Fibroblast of lung (primary cell): ENCODE measurements around the gene CCDC70. TPM values are rescaled to one million over a fixed set of nuclear protein-coding genes. Genes with fewer than 3 reads are reported as not detected.

Experiments
- DNase-seq, 2 donors: peaks; one replicate each; pipeline versions ENCODE4 v3.0.0 to v3.0.0-alpha.2; 2010; ENCODE audit warnings: low read depth in 2 of 2
- H2AFZ ChIP-seq: 2 replicates; pipeline ENCODE4 v1.5.1; 2012; ENCODE audit warnings: low read length, control low read depth, inconsistent platforms
- H3K27ac ChIP-seq: 2 replicates; pipeline ENCODE4 v1.5.1; 2011; ENCODE audit warnings: low read length, control low read depth; ENCODE audit not compliant: insufficient read depth
- H3K27me3 ChIP-seq: 2 replicates; pipeline ENCODE4 v1.5.1; 2011; ENCODE audit warnings: mild to moderate bottlenecking, low read length; ENCODE audit not compliant: control insufficient read depth, insufficient read depth
- H3K36me3 ChIP-seq: 2 replicates; pipeline ENCODE4 v1.5.1; 2011; ENCODE audit warnings: low read length; ENCODE audit not compliant: control insufficient read depth, insufficient read depth
- H3K4me1 ChIP-seq: 2 replicates; pipeline ENCODE4 v1.5.1; 2011; ENCODE audit warnings: low read length; ENCODE audit not compliant: control insufficient read depth, insufficient read depth; ENCODE audit errors: extremely low read depth
- H3K4me2 ChIP-seq: 2 replicates; pipeline ENCODE4 v1.5.1; 2011; ENCODE audit warnings: low read length, control low read depth; ENCODE audit not compliant: insufficient read depth; ENCODE audit errors: extremely low read depth
- H3K4me3 ChIP-seq, 4 experiments: fragments of 200-600 bp in 1 of 4; sonication (generic) in 1 of 4; replicated peaks in 1 of 4; 2 replicates each; pipeline ENCODE4 v1.5.1; 2011 to 2016; ENCODE audit warnings: low read length in 4 of 4, low read depth in 3 of 4, mild to moderate bottlenecking in 3 of 4, control low read depth in 2 of 4, inconsistent platforms in 1 of 4, mixed read lengths in 1 of 4; ENCODE audit not compliant: insufficient read depth in 1 of 4; ENCODE audit errors: control extremely low read depth in 1 of 4
- H3K79me2 ChIP-seq: 2 replicates; pipeline ENCODE4 v1.5.1; 2012; ENCODE audit warnings: mild to moderate bottlenecking, low read length, inconsistent platforms; ENCODE audit not compliant: control insufficient read depth, insufficient read depth
- H3K9ac ChIP-seq: 2 replicates; pipeline ENCODE4 v1.5.1; 2011; ENCODE audit warnings: mild to moderate bottlenecking, low read length, control low read depth; ENCODE audit not compliant: insufficient read depth
- H3K9me3 ChIP-seq: 2 replicates; pipeline ENCODE4 v1.5.1; 2012; ENCODE audit warnings: low read depth, low read length; ENCODE audit not compliant: control insufficient read depth, insufficient read depth
- H4K20me1 ChIP-seq: 2 replicates; pipeline ENCODE4 v1.5.1; 2011; ENCODE audit warnings: low read length; ENCODE audit not compliant: control insufficient read depth, insufficient read depth; ENCODE audit errors: extremely low read depth
- EZH2 ChIP-seq: IDR thresholded peaks from 2 replicates; pipeline ENCODE4 v1.5.1; 2012; ENCODE audit warnings: low read length, control low read depth, mild to moderate bottlenecking; ENCODE audit errors: missing control alignments
- polyA plus RNA-seq, 2 donors: library from polyadenylated mRNA; depleted of rRNA in 1 of 2; stranded (reverse) in 1 of 2; unstranded in 1 of 2; fragments of >200 nt; gene quantifications; 2 replicates each; pipeline ENCODE4 v1.2.1, GENCODE V29; 2011 to 2012; ENCODE audit warnings: missing spikeins in 1 of 2
- total RNA-seq: library from RNA; depleted of rRNA; stranded (reverse); fragments of >200 nt; gene quantifications from 2 replicates; pipeline ENCODE4 v1.2.1, GENCODE V29; 2014
- TF ChIP-seq, protein P1 (sequence below), 2 donors: IDR thresholded peaks in 1 of 2; conservative IDR thresholded peaks in 1 of 2; 1 replicate in 1 of 2; 2 replicates in 1 of 2; pipeline ENCODE4 v1.5.1; 2011 to 2012; ENCODE audit warnings: low read length in 2 of 2, control low read depth in 1 of 2, inconsistent platforms in 1 of 2, low read depth in 1 of 2, mild to moderate bottlenecking in 1 of 2

CCDC70 gene
- total and polyA plus RNA-seq, 2 donors (not counting 1 experiment from before 2014, with no cell fraction given) = not detected

DNA sequence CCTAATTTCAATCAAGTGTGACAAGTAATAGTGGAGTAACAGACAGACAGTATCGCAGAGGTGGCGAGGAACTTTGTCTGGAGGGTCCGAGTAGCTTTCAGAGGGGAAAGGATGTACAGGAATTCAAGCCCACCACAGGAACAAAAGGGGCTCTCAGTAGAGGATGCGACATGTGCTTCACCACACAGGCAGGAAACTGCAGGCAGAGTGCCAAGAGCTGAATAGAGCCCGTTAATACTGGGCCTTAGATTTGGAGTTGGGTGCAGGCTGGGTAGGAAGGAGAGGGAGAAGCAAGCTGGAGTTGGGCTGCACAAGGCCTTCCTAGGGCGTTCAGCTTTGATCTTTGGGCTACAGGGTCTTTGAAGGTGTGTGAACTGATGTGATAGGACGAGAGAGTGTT, 1.2 kb downstream of the CCDC70 start:
- H2AFZ ChIP-seq = no peak overlapping the region
- H3K4me2 ChIP-seq = no peak overlapping the region
- no peaks in the 10 kb centered on the region for H3K9me3 ChIP-seq
- H3K79me2 ChIP-seq = no peaks in the 10 kb centered on the region
- H4K20me1 ChIP-seq = no peaks in the 10 kb centered on the region
- H3K27me3 ChIP-seq = no peaks in the 10 kb centered on the region
- TF ChIP-seq, protein P1, sequence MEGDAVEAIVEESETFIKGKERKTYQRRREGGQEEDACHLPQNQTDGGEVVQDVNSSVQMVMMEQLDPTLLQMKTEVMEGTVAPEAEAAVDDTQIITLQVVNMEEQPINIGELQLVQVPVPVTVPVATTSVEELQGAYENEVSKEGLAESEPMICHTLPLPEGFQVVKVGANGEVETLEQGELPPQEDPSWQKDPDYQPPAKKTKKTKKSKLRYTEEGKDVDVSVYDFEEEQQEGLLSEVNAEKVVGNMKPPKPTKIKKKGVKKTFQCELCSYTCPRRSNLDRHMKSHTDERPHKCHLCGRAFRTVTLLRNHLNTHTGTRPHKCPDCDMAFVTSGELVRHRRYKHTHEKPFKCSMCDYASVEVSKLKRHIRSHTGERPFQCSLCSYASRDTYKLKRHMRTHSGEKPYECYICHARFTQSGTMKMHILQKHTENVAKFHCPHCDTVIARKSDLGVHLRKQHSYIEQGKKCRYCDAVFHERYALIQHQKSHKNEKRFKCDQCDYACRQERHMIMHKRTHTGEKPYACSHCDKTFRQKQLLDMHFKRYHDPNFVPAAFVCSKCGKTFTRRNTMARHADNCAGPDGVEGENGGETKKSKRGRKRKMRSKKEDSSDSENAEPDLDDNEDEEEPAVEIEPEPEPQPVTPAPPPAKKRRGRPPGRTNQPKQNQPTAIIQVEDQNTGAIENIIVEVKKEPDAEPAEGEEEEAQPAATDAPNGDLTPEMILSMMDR (conservative IDR thresholded peaks at IDR 0.05 in 1 of 2, IDR thresholded peaks at IDR 0.05 in 1 of 2; ENCODE audit: low read depth in 1 of 2, low read length in 2 of 2) = no peak
- TF ChIP-seq EZH2 = no peak
- H3K36me3 ChIP-seq = no peaks in the 10 kb centered on the region
- H3K4me1 ChIP-seq = no peaks in the 10 kb centered on the region
- no peak overlapping the region for H3K27ac ChIP-seq
- no peak overlapping the region for H3K4me3 ChIP-seq
- DNase-seq = no peak
- no peak overlapping the region for H3K9ac ChIP-seq

DNA sequence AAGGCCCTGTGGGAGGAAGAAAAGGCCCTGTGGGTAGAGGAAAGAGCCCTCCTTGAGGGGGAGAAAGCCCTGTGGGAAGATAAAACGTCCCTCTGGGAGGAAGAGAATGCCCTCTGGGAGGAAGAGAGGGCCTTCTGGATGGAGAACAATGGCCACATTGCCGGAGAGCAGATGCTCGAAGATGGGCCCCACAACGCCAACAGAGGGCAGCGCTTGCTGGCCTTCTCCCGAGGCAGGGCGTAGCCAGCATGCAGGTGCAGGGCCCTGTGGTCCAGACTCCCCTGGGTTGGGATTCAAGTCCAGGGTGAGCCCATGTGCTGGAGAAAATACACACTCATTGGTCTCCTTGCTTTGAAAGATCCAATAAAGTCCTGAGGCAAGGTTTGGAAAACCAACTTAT, 4.1 kb downstream of the CCDC70 start:
- DNase-seq = no peak
- no peaks in the 10 kb centered on the region for H3K9me3 ChIP-seq
- H3K27ac ChIP-seq = no peak overlapping the region
- H3K79me2 ChIP-seq = no peaks in the 10 kb centered on the region
- no peak overlapping the region for H3K4me2 ChIP-seq
- no peaks in the 10 kb centered on the region for H3K36me3 ChIP-seq
- H3K4me3 ChIP-seq = no peak overlapping the region
- H3K27me3 ChIP-seq = peaks cover 6% of the 10 kb centered on the region
- no peaks in the 10 kb centered on the region for H3K4me1 ChIP-seq
- no peaks in the 10 kb centered on the region for H4K20me1 ChIP-seq
- no peak overlapping the region for H2AFZ ChIP-seq
- TF ChIP-seq EZH2 = no peak
- TF ChIP-seq, protein P1 (conservative IDR thresholded peaks at IDR 0.05 in 1 of 2, IDR thresholded peaks at IDR 0.05 in 1 of 2; ENCODE audit: low read depth in 1 of 2, low read length in 2 of 2) = no peak
- H3K9ac ChIP-seq = no peak overlapping the region

DNA sequence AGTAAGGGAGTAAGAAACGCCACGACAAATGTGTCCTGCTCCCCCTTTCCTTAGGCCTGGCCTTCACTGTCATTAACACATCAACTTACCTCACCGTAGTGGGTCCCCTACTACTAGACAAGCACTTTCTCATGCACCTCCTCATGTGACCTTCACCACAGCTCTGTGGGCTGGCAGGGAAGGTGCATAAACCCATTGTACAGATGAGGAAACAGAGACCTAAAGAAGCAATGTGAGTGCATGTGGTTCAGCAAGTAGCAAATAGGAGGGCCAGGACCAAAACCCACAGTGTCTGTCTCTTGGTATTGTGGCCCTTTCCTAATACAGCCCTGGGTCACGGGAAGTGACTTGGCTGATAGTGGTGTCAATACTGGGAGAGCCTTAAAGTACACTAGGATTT, 5.3 kb downstream of the CCDC70 start:
- H2AFZ ChIP-seq = no peak overlapping the region
- H4K20me1 ChIP-seq = no peaks in the 10 kb centered on the region
- H3K4me3 ChIP-seq = no peak overlapping the region
- H3K4me1 ChIP-seq = no peaks in the 10 kb centered on the region
- no peaks in the 10 kb centered on the region for H3K79me2 ChIP-seq
- H3K4me2 ChIP-seq = no peak overlapping the region
- no peaks in the 10 kb centered on the region for H3K36me3 ChIP-seq
- no peak for TF ChIP-seq EZH2
- TF ChIP-seq, protein P1 (conservative IDR thresholded peaks at IDR 0.05 in 1 of 2, IDR thresholded peaks at IDR 0.05 in 1 of 2; ENCODE audit: low read depth in 1 of 2, low read length in 2 of 2) = no peak
- H3K9ac ChIP-seq = no peak overlapping the region
- DNase-seq = no peak
- H3K27ac ChIP-seq = no peak overlapping the region
- H3K27me3 ChIP-seq = peaks cover 6% of the 10 kb centered on the region
- no peaks in the 10 kb centered on the region for H3K9me3 ChIP-seq
